Measurements from ENCODE around the gene SSC5D. TPM values are rescaled to one million over a fixed set of nuclear protein-coding genes. Genes with fewer than 3 reads are reported as not detected.

Gene SSC5D
- polyA plus RNA-seq, 1 donor, result 13.3 TPM

- DNase-seq, result no peak
These were observed 51.1 kb downstream of the SSC5D start for GRCh38 chr19:55539090-55539984.

- no peak for DNase-seq
These were observed 52.4 kb downstream of the SSC5D start for GRCh38 chr19:55540619-55541018.

- no peak for DNase-seq
These were observed 52.9 kb downstream of the SSC5D start for GRCh38 chr19:55541091-55541490.

- DNase-seq, result no peak
These were observed 54.1 kb downstream of the SSC5D start for GRCh38 chr19:55542292-55542855.

GRCh38 chr19:55543567-55543966 is 55.3 kb downstream of the SSC5D start:
- DNase-seq, result no peak

GRCh38 chr19:55544014-55544413 is 55.8 kb downstream of the SSC5D start:
- no peak for DNase-seq

GRCh38 chr19:55544776-55545439 is 56.7 kb downstream of the SSC5D start:
- DNase-seq, result no peak

GRCh38 chr19:55545443-55545842 is 57.2 kb downstream of the SSC5D start, which contains the start of gene SBK3:
TSS of gene SBK3 (minus strand) at chr19:55545543. CDS start at chr19:55545543, 0 bp downstream.
- DNase-seq, result no peak

GRCh38 chr19:55546011-55546410 is 57.8 kb downstream of the SSC5D start:
- DNase-seq, result no peak

- DNase-seq, result no peak
These were observed 58.8 kb downstream of the SSC5D start for GRCh38 chr19:55546822-55547614.

GRCh38 chr19:55549500-55550320 is 61.5 kb downstream of the SSC5D start:
- DNase-seq, result no peak

GRCh38 chr19:55550321-55550650 is 62.0 kb downstream of the SSC5D start:
- DNase-seq, result no peak

GRCh38 chr19:55552206-55552605 is 64.0 kb downstream of the SSC5D start:
- no peak for DNase-seq

- no peak for DNase-seq
These were observed 64.4 kb downstream of the SSC5D start for GRCh38 chr19:55552620-55553019.

- no peak for DNase-seq
These were observed 65.3 kb downstream of the SSC5D start for GRCh38 chr19:55553217-55554182.

GRCh38 chr19:55554302-55554701 is 66.1 kb downstream of the SSC5D start:
- DNase-seq, result no peak

- DNase-seq, result no peak
These were observed 66.5 kb downstream of the SSC5D start for GRCh38 chr19:55554741-55555152.

- DNase-seq, result no peak
These were observed 71.4 kb downstream of the SSC5D start for GRCh38 chr19:55559684-55560083.

- no peak for DNase-seq
These were observed 75.0 kb downstream of the SSC5D start for GRCh38 chr19:55563261-55563690.

GRCh38 chr19:55566823-55567222 is 78.6 kb downstream of the SSC5D start:
- no peak for DNase-seq
